ENCODE results near the gene KLHDC10.
"Not testable (repeated sequence)": the region's sequence is repeated elsewhere in the genome, so short reads cannot be mapped to it uniquely, and the experiment has no call there.

DNA sequence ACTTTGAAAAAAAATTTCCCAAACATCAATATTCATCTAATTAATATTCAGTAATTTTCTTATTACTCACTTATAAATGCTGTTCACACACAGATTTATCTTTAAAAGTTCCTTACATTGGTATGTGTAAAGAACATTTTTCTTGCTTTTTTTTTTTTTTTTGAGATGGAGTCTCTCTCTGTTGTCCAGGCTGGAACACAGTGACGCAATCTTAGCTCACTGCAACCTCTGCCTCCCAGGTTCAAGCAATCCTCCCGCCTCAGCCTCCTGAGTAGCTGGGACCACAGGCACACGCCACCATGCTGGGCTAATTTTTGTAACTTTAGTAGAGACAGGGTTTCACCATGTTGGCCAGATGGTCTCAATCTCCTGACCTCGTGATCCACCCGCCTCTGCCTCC lies 114.0 kb downstream of the KLHDC10 start:
- TF ChIP-seq CTCF (IDR thresholded peaks at IDR 0.05; ENCODE audit: low read depth, low read length); EZH2phosphoT487 (IDR thresholded peaks at IDR 0.05; ENCODE audit: low read depth): not testable (repeated sequence)
